Anterior cingulate cortex (tissue), 58 donors: Measurements from ENCODE around the gene CPA3.

Source experiments
- DNase-seq, 58 donors: peaks; one replicate each; lab custom pipeline; 2025; lab: John Stamatoyannopoulos, UW

Gene CPA3

GRCh38 chr3:148856384-148856783, 8.7 kb upstream of the CPA3 start:
- DNase-seq: no peak

GRCh38 chr3:148857316-148857715, 7.8 kb upstream of the CPA3 start:
- DNase-seq: no peak

GRCh38 chr3:148861277-148861869, 3.7 kb upstream of the CPA3 start:
- peak in 1 of 58 donors; percentile 1 for DNase-seq

GRCh38 chr3:148863297-148863696, 1.8 kb upstream of the CPA3 start:
- no peak for DNase-seq

- no peak for DNase-seq
These were observed 1.3 kb upstream of the CPA3 start for GRCh38 chr3:148863814-148864213.

GRCh38 chr3:148866261-148866660, 1.2 kb downstream of the CPA3 start:
- no peak for DNase-seq

GRCh38 chr3:148873270-148873927, 8.3 kb downstream of the CPA3 start:
- no peak for DNase-seq

GRCh38 chr3:148873977-148874376, 8.9 kb downstream of the CPA3 start:
- no peak for DNase-seq

- DNase-seq: no peak
These were observed 13.0 kb downstream of the CPA3 start for GRCh38 chr3:148878095-148878494.

GRCh38 chr3:148879256-148879655, 14.2 kb downstream of the CPA3 start:
- no peak for DNase-seq

GRCh38 chr3:148880681-148881080, 15.6 kb downstream of the CPA3 start:
- no peak for DNase-seq

- no peak for DNase-seq
These were observed 16.2 kb downstream of the CPA3 start for GRCh38 chr3:148881286-148881685.

- DNase-seq: no peak
These were observed 17.2 kb downstream of the CPA3 start for GRCh38 chr3:148882288-148882687.

- no peak for DNase-seq
These were observed 18.1 kb downstream of the CPA3 start for GRCh38 chr3:148883163-148883562.

GRCh38 chr3:148884261-148884660, 19.2 kb downstream of the CPA3 start:
- DNase-seq: no peak

- DNase-seq: no peak
These were observed 24.7 kb downstream of the CPA3 start for GRCh38 chr3:148889828-148890227.

- no peak for DNase-seq
These were observed 31.0 kb downstream of the CPA3 start for GRCh38 chr3:148896062-148896461.

- no peak for DNase-seq
These were observed 37.1 kb downstream of the CPA3 start for GRCh38 chr3:148901987-148902791.

- no peak for DNase-seq
These were observed 37.9 kb downstream of the CPA3 start for GRCh38 chr3:148903022-148903442.

- DNase-seq: no peak
These were observed 38.8 kb downstream of the CPA3 start for GRCh38 chr3:148903941-148904340.

- DNase-seq: no peak
These were observed 41.6 kb downstream of the CPA3 start for GRCh38 chr3:148906667-148907066.

- no peak for DNase-seq
These were observed 46.1 kb downstream of the CPA3 start for GRCh38 chr3:148911173-148911572.
